Small intestine (tissue), 7 donors: ENCODE results near the gene ZBTB16. TPM values are rescaled to one million over a fixed set of nuclear protein-coding genes. Genes with fewer than 3 reads are reported as not detected.

Experiments used
- DNase-seq, 2 donors: peaks; one replicate each; pipeline versions ENCODE4 v3.0.0 to v3.0.0-alpha.2; 2013
- FAIRE-seq: peaks from 2 replicates; lab custom pipeline; 2012; peaks lifted over from hg19 to GRCh38; lab: Jason Lieb, UNC
- H3K27ac ChIP-seq, 3 donors: one replicate each; pipeline ENCODE4 v1.5.1; 2013; ENCODE audit warnings: low read length in 2 of 3, mild to moderate bottlenecking in 2 of 3, control low read depth in 1 of 3, inconsistent platforms in 1 of 3, low read depth in 1 of 3, moderate library complexity in 1 of 3
- H3K27me3 ChIP-seq, 3 donors: one replicate each; pipeline ENCODE4 v1.6.1; 2013; ENCODE audit warnings: low read length in 3 of 3, inconsistent platforms in 1 of 3; ENCODE audit not compliant: control insufficient read depth in 3 of 3, insufficient read depth in 3 of 3
- H3K36me3 ChIP-seq, 3 donors: one replicate each; pipeline ENCODE4 v1.6.1; 2013; ENCODE audit warnings: low read length in 3 of 3, inconsistent platforms in 1 of 3, low read depth in 1 of 3, mild to moderate bottlenecking in 1 of 3, moderate library complexity in 1 of 3; ENCODE audit not compliant: control insufficient read depth in 3 of 3, insufficient read depth in 2 of 3
- H3K4me1 ChIP-seq, 3 donors: one replicate each; pipeline ENCODE4 v1.6.1; 2013; ENCODE audit warnings: low read length in 2 of 3, inconsistent platforms in 1 of 3, low read depth in 1 of 3, mild to moderate bottlenecking in 1 of 3, moderate library complexity in 1 of 3; ENCODE audit not compliant: control insufficient read depth in 3 of 3, insufficient read depth in 2 of 3
- H3K4me3 ChIP-seq, 3 donors: one replicate each; pipeline ENCODE4 v1.5.1; 2013; ENCODE audit warnings: low read length in 3 of 3, control low read depth in 1 of 3, inconsistent platforms in 1 of 3, low read depth in 1 of 3, mild to moderate bottlenecking in 1 of 3, moderate library complexity in 1 of 3
- H3K9me3 ChIP-seq, 2 donors: one replicate each; pipeline ENCODE4 v1.6.1; 2013; ENCODE audit warnings: low read depth in 1 of 2, low read length in 1 of 2; ENCODE audit not compliant: control insufficient read depth in 2 of 2, insufficient read depth in 1 of 2
- WGBS, 3 donors: extraction: QIAGEN DNeasy Blood & Tissue Kit; methylation state at CpG; one replicate each; pipeline ENCODE4 v1.1.7; 2013; 5-methylcytosine and 5-hydroxymethylcytosine counted together
- polyA plus RNA-seq, 4 donors: library from polyadenylated mRNA; stranded (reverse) in 3 of 4; unstranded in 1 of 4; fragments of 200-250 nt in 3 of 4; fragments of 120-200 nt in 1 of 4; gene quantifications; one replicate each; pipeline versions ENCODE4 v1.2.1 to v1.2.3, GENCODE V29; 2013
- donor health status: healthy with polysubstance abuse.
- donor health status: control.
- donor health status: control.
- donor health status: Bipolar disorder and iron deficiency.
- donor health status: healthy.

ZBTB16 gene
- polyA plus RNA-seq, 4 donors = 1.5 to 32.4 (median 17.4) TPM

DNA sequence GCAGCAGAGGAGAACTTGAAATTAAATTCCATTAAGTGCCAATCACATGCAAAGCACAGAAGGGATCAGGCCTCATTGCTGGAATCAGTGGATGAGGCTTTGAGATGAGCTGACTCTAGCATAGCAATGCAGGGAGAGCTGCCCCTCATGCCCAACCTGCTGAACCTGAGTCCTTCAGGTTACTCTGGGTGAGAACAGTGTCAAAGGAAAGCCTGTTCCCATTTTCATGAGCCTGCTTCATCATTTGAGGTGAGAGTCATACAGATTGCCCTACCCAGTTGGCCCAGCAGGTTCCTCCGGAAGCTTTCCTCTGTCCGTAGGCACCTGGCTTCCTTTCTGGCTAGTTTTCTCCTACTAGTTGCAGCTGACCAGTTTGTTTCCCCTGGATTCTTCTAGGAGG lies 25.9 kb upstream of the ZBTB16 start:
- no peak for FAIRE-seq
- Histone ChIP-seq H3K4me1 (peaks cover 0 to 3% (median 0%) of the 10 kb centered on the region in 3 donors), H3K27ac (no peak overlapping the region), H3K27me3 (peaks cover 0 to 3% (median 0%) of the 10 kb centered on the region in 3 donors), H3K9me3 (no peaks in the 10 kb centered on the region), H3K36me3 (no peaks in the 10 kb centered on the region), H3K4me3 (no peak overlapping the region)
- no peak for DNase-seq
- 83 to 91% (median 86%) methylated on average over 2 of the region's 2 CpGs for WGBS, 3 donors

DNA sequence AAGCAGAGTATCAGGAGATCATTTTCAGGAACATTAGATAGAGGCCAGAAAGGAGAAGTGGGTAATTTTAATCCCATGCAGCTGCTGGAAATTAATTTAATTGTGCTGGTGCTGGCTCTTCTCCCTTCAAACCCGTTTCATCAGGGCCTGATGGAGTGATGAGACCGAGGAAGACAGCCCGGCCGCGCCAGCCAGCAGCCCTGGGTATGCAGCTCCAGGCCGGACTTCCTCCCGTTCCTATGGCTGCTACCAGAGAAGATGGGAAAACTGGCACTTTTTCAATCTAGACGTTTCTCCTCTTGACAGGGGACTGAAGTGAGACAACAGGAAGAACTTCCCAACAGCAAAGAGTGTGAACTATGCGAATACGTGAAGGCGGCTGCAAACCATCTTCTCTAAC lies 24.6 kb upstream of the ZBTB16 start:
- H3K27me3 ChIP-seq = no peaks in the 10 kb centered on the region
- peaks cover 0 to 4% (median 0%) of the 10 kb centered on the region in 3 donors for H3K4me1 ChIP-seq
- DNase-seq (no peak), FAIRE-seq (no peak)
- no peak overlapping the region for H3K4me3 ChIP-seq
- WGBS, 3 donors = 86 to 92% (median 91%) methylated on average over 11 of the region's 11 CpGs
- H3K9me3 ChIP-seq = no peaks in the 10 kb centered on the region
- H3K27ac ChIP-seq = no peak overlapping the region
- H3K36me3 ChIP-seq = no peaks in the 10 kb centered on the region

DNA sequence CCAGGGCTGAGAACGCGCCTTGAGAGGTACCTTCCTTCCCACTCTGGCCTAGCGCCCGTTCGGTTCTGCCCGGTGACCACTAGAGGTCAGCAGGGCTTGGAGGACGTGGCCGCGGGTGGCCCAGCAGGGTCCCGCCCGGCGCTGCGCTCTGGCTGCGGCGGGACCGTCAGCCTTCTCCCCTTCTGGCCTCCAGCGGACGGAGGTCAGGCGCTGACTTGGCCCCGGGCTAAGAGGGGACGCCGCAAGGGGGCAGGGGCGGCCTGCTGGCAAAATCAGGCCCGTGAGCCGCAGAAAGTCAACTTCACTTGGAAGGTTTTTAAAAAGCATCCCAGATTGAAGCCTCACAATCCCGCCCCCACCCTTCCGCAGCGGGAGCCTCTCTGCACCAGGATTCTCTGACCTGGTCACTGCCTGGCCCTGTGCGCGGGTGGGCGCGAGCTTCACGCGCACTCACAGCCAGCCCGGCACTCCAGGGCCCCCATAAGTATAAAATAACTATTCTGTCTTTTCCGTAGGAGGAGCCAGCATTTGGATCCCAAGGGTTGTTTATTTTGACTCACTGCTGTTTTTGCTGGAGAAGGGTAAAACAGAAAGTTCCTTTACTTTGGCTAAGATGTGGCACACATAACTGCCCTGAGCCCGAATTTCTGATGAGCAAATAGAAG lies 23.2 kb upstream of the ZBTB16 start:
- H3K36me3 ChIP-seq = no peaks in the 10 kb centered on the region
- H3K9me3 ChIP-seq = no peaks in the 10 kb centered on the region
- H3K27me3 ChIP-seq = no peaks in the 10 kb centered on the region
- 5 to 18% (median 10%) methylated on average over 34 to 37 of the region's 37 CpGs for WGBS, 3 donors
- peaks cover 0 to 15% (median 4%) of the 10 kb centered on the region in 3 donors for H3K4me1 ChIP-seq
- FAIRE-seq = no peak
- peak; percentile 81 for DNase-seq
- peak overlapping the region in 1 of 3 donors; percentile 52 for H3K27ac ChIP-seq
- peak overlapping the region in 2 of 3 donors; percentile 17 to 20 for H3K4me3 ChIP-seq

DNA sequence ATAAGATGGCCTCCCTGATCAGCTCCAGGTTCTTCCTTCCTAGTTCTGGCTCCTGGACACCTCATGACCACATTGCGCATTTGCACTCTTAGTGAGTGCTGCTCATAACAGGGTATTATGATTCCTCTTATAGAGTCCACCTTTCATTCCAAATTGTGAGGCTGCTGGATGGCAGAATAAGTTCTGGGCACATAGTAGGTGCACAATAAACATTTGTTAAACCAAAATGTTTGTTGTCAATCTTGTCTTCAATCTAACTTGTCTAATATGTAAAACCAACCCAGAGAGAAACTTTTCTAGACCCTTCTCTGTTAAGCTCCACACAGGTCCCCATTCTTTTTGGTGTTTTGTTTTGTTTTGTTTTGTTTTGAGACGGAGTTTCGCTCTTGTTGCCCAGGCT lies 22.6 kb upstream of the ZBTB16 start:
- H3K27ac ChIP-seq = peak overlapping the region in 1 of 3 donors; percentile 56
- FAIRE-seq = no peak
- H3K4me3 ChIP-seq = no peak overlapping the region
- WGBS, 3 donors = 92 to 97% (median 94%) methylated on average over 3 of the region's 3 CpGs
- no peaks in the 10 kb centered on the region for H3K36me3 ChIP-seq
- DNase-seq = no peak
- peaks cover 0 to 15% (median 4%) of the 10 kb centered on the region in 3 donors for H3K4me1 ChIP-seq
- H3K9me3 ChIP-seq = peaks cover 0 to under 1% of the 10 kb centered on the region in 2 donors
- H3K27me3 ChIP-seq = no peaks in the 10 kb centered on the region

DNA sequence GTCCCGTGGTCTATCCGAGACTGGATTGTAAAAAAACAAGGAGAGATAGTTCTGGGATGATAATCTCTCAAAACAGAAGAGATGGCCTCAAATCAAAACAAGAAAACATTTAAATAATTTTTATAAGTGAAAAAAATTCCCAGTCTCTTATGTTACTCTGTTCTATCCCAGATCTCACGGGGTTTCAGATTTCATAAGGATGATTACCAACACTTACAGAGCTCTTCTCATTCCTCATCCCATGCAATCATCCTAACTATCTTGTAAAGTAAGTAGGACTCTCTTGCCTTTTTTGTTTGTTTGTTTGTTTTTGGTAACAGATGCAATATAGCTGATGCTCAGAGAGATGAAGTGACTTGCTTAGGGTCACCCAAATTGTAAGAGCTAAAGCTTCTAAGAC lies 20.0 kb upstream of the ZBTB16 start:
- FAIRE-seq = no peak
- no peak overlapping the region for H3K27ac ChIP-seq
- WGBS, 3 donors = 82 to 88% (median 88%) methylated on average over 3 of the region's 3 CpGs

DNA sequence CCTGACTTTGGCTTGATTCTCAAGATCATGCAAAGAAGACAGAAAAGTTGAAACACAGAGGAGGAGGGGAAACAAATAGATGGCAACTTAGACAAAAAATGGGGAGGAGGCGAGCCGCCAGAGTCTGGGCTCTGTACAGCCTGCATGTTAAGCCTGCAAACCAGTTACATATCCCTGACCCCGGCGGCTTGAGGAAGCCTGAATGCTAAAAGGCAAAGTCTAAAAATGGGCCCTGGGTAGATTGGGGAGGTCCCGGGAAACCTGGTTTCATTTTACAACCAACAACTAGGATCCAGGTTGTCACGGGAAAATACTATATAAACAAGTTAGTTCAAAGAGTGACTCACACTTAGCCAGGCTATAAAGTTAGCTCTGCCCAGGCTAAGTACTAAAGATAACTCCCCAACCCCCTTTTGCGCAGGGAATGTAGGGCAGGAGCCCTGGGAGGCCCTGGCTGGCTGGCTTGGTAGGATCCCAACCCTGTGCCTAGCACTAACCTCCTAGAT lies 18.8 kb upstream of the ZBTB16 start:
- peak overlapping the region; percentile 48 to 72 (median 58) for H3K27ac ChIP-seq
- H3K27me3 ChIP-seq = no peaks in the 10 kb centered on the region
- FAIRE-seq = no peak
- peaks cover 0 to 14% (median 4%) of the 10 kb centered on the region in 3 donors for H3K4me1 ChIP-seq
- peak; percentile 89 to 95 for DNase-seq
- WGBS, 3 donors = 24 to 63% (median 37%) methylated on average over 7 of the region's 7 CpGs
- H3K36me3 ChIP-seq = no peaks in the 10 kb centered on the region
- H3K4me3 ChIP-seq = no peak overlapping the region
- H3K9me3 ChIP-seq = peaks cover 0 to 5% of the 10 kb centered on the region in 2 donors

More for the DNA sequence above, 20.0 kb upstream of the ZBTB16 start:
- Histone ChIP-seq H3K4me3 (no peak overlapping the region), H3K4me1 (peaks cover 0 to 15% (median 4%) of the 10 kb centered on the region in 3 donors), H3K36me3 (no peaks in the 10 kb centered on the region), H3K9me3 (peaks cover 0 to 5% of the 10 kb centered on the region in 2 donors), H3K27me3 (no peaks in the 10 kb centered on the region)
- no peak for DNase-seq

DNA sequence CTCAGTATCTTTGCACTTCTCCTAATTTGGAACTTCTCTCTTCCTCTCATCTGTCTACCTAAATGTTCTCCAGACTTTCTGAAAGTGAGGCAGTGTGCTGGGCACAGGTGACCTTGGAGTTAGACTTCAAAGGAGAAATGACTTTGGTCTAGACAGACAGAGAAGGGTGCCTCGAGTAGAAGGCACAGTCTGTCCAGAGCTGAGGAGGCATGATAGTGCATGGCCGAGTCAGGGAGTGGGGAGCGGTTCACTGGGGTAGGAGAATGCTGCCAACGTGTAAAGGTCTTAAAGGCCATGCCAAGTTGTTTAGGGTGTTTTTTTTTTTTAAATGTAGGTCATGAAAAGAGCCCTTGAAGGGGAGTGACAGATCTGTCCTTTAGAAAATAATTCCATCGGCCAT lies 17.3 kb upstream of the ZBTB16 start:
- Histone ChIP-seq H3K9me3 (peaks cover 0 to 5% of the 10 kb centered on the region in 2 donors), H3K27ac (no peak overlapping the region), H3K4me3 (no peak overlapping the region), H3K4me1 (peaks cover 0 to 12% (median 4%) of the 10 kb centered on the region in 3 donors), H3K36me3 (no peaks in the 10 kb centered on the region), H3K27me3 (no peaks in the 10 kb centered on the region)
- peak in 1 of 2 donors; percentile 39 for DNase-seq
- FAIRE-seq = no peak
- WGBS, 3 donors = 49 to 75% (median 65%) methylated on average over 5 of the region's 5 CpGs

DNA sequence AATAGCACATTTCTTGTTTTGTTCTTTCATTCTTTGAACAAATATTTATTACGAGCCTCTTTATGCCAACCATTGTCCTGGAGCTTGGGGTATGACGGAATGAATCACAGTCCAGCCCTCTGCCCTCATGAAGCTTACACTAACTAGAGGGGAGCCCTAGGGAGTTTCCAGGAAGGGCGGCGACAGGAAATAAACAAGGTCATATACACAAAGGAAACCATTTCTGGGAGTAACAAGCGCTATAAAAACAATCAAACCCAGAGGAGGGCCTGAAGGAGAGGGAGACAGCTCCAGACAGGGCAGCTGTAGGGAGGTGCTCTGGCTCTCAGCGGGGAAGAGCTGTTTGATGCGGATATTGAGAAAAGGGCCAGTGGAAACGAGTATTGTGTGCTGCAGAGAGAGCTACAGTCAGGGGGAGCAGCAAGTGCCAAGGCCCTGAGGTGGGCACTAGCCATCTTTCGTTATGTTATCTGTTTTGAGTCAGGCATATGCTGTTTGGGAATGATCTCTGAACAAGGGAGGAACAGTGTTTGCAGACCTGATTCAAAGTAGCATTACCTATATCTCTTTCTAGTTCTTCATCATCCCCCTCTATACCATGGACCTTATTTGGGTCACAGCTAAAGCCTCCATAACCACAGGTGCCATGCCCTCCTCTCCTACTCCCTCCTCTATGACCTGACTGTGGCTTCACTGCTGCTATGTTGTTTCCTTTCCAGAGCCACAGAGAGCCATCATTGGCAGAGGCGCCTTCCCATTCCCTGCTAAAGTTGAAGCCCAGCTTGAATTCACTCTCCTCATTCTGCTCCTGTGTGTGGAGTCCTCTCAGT lies 15.3 kb upstream of the ZBTB16 start:
- Histone ChIP-seq H3K27me3 (no peaks in the 10 kb centered on the region), H3K4me1 (peaks cover 0 to 14% (median 4%) of the 10 kb centered on the region in 3 donors), H3K36me3 (no peaks in the 10 kb centered on the region), H3K9me3 (peaks cover 0 to 5% of the 10 kb centered on the region in 2 donors), H3K27ac (peak overlapping the region in 1 of 3 donors; percentile 63), H3K4me3 (no peak overlapping the region)
- FAIRE-seq (no peak), DNase-seq (peak; percentile 29 to 40)
- WGBS, 3 donors = 62 to 75% (median 72%) methylated on average over 10 of the region's 10 CpGs
